Skin of body (tissue), 2 donors: ENCODE measurements around the gene BTK. TPM values are rescaled to one million over a fixed set of nuclear protein-coding genes. Genes with fewer than 3 reads are reported as not detected.

Experiments used
- DNase-seq: peaks from one replicate; lab custom pipeline; 2025; lab: John Stamatoyannopoulos, UW
- total RNA-seq: library from RNA; depleted of rRNA; stranded (reverse); fragments of >200 nt; gene quantifications from one replicate; pipeline ENCODE4 v1.2.3, GENCODE V29; 2014

Gene BTK
- total RNA-seq, 1 donor from 2014 or later, result 8.2 TPM

DNA sequence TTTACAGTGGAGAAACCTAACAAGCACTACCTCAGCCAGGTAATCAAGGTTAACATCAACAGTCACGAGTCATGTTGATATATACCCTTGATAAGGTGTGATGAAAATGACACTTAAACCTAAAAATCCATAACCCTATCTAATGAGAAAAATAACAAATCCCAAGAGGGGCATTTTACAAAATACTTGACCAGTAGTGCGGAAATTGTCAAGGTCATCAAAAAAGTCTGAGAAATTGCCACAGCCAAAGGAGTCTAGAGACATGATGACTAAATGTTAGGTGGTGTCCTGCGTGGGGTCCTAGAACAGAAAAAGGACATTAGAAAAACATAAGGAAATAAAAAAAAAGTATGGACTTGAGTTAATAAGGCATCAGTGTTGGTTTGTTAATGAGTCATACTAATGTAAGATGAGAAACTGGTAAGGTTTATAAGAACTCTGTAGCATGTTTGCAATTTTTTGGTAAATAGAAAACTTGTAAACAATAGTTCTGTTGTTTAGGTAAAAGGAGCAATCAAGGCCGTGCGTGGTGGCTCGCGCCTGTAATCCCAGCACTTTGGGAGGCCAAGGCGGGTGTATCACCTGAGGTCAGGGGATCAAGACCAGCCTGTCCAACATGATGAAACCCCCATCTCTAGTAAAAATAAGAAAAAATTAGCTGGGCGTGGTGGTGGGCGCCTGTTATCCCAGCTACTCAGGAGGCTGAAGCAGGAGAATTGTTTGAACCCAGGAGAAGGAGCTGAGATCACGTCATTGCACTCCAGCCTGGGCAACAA lies 7.7 kb upstream of the BTK start:
- DNase-seq, result no peak

DNA sequence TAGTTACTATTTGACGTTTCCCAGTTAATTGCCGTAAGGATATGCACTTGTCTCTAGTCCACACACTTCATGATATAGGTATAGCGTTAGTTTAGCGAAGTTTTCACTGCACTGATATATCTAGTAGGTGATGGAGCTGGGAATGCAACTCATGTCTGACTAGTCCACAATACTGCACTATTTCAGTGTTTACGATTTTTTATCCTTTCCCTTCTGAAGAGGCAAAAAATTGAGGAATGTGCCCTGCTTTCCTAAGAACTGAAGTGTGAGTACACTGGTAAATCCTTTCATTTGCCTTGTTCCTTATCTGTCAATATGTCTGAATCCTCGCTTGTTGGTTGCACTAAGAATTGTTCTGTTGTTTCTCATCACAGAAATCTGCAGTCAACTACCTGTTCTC lies 5.8 kb upstream of the BTK start:
- DNase-seq, result no peak

DNA sequence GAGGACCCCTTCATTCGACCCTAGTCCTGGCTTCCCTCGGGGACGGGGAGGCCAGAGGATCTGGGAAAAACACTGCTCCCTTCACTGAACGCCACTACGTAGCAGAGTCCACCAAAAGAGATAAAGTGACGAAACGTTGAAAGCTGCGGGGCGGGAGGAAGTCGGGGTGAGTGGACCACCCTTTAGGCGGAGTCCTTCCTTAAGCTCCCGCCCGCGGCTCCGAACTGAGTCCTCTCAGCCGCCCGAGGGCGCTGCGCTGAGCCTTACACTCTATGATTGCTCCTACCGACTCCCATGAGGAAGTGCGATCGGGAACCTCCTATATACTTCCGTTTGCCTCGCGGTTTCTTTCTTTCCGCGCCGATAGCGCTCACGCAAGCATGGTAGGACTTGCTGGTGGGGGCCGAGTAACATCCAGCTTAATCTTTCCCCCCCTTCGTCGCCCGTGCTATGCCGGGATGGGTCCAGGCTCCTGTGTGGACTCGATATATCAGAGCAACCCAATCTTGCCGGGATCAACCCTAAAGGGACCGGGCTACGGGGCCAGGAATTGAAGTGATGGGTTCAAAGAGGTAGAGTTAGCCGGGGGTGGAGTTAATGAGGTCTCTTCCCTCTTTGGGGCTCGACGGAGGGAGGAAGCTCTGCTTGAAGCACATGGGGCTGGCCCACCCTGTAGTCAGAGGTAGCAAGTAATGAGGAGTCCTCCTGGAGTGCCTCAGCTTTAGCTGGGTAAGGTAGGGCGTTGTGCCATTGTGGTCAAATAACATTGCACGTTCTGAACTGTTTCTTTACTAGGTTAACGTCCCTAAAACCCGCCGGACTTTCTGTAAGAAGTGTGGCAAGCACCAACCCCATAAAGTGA lies 4.9 kb upstream of the BTK start, which contains the start of gene RPL36A:
RPL36A (plus strand) TSS at position 348 of the 862 bp plus-strand sequence; CDS start at position 381, 33 bp downstream.
- DNase-seq, result peak; percentile 85

DNA sequence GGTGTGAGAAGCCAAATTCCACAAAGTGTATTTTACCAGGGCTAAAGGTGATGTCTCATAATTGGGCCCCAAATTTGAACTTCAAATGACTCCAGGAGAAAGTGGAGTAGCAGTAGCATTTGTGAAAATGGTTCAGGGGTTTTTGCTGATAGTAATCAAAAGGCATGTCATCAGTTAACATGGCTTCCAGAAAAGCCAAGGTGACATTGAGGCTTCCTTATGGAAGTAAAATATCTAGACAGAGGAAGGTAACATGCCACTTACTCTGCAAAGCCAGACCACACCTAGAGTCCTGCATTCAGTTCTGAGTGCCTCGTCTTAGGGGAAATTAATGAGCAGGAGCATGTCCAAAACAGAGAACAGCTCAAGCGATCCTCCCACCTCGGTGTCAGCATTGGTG lies 2.6 kb upstream of the BTK start:
- DNase-seq, result no peak

DNA sequence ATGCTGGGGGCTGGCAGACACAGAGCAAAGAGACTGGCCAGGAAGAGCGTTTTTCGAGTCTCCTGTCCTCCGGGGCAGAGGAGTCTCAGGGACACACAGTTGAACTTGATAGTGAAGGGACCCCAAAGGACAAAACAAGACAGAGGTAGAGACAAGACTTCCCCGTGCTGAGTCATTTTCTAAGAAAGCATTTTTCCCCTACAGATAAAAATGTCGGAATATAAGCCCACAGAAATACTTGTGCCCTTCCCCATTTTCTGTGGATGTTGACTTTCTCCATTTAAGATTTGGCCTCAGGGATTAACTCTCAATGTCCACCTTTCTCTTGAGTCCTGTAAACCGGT lies 523 bp upstream of the BTK start:
- no peak for DNase-seq

DNA sequence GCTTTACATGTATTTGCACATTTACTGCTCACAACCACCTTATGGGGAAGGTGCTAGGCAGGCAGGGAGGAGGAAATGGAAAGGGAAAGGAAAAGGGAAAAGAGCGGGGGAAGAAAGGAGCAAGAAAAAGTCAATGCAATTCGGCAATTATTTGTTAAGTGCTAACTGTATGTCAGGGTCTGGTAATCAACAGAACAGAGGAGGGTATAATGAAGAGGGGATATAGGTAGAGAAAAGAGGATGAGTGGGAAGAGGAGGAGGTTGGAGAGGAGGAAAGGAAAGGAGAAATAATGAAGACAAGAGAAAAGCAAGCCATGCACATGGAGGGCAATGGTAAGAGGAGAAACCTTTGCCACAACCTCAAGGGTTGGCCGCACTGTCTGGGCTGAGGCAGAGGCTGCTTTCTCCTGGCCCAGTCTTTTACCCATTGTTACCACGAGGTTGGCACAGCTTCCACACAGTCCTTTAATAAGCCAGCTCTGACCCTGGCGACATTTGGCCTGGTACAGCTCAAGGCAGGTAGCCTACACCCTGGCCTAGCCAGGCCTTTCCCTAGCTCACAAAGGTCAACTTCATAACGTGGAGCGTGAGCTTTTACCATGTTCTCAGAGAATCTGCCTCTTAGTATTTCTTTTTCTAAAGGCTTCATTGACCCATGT lies 836 bp downstream of the BTK start:
- DNase-seq, result no peak

DNA sequence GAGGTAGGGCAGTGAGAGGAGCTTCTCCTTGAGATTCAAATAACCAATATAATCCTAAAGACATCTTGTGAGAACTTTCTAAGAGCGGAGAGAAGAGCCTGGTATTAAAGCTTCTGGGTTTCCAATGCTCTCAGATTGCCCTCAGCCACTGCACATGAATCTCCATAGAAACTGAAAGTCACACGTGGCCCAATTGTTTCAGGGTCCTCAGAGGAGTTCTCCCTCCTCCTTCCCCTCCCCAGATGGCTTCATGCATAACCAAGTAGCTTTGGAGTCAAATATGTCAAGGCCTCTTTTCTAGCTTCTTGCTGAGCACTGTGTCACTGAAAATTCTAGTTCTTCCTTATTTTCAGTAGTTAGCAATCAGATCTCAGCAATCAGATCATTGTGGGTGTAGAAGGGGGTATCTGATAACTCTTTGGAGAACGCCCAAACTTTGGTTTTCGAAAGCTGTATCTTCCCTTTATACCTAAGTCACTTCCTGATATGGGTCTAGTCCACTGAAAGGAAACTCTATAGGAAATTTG lies 2.2 kb downstream of the BTK start:
- no peak for DNase-seq

DNA sequence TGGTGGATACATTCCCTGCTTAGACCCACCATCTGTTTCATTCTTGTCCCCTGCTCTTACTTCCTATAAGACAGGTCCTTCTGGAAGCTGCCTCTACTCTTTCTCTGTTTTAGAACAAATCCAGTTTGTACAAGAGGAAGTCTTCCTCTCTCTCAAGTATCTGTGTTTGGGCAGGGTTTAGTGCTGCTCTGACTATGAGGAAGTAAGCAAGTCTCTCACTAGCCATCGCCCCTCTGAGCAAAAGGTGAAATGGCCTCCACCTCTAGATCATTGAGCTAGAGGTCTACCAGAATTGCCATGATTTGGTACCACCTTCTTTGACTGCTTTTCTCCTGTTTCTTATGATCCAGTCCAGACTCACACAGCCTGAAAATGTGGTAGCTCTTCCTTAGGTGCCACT lies 8.4 kb downstream of the BTK start:
- no peak for DNase-seq

DNA sequence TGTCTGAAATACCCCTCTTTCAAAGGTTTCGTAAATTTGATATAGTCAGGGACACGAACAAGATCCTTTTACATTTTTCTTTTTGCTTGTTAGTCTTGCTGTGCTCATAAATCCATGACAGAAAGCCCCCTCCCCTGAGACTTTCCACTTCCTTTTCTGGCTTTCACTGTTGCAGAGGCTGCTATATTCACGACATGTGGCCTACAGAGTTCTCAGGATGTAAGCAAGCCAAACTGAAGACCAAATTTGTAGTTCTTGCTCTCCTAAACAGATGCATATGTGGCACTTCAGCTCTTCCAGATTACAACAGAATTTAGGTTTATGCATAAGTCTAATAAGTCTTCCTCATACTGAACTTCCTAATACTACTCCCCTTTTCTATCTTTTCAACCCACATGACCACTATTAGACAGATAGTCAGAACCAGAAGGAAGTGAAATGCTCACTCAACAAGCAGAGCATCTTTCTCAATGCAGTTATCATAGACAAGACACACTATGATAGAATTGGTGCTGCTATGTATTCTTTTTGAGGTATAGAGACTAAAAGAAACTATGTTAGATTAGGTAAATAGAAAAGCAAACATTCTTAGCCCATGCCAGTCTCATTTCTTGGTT lies 15.0 kb downstream of the BTK start:
- peak; percentile 69 for DNase-seq

DNA sequence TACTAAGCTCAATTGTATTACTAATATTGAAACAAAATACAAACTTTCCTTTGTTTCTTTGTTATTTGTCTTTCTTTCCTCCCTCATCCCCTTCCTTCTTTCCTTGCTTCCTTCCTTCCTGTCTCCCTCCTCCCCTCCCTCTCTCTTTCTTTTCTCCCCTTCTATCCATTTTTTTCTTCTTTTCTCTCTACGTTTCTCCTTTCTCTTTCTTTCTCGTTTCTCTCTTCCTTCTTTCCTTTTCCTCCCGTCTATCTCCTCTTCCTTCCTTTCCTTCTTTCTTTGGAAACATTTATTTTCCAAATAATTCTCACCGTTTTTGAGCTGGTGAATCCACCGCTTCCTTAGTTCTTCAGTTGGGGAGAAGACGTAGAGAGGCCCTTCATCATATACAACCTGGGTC lies 16.3 kb downstream of the BTK start:
- no peak for DNase-seq

DNA sequence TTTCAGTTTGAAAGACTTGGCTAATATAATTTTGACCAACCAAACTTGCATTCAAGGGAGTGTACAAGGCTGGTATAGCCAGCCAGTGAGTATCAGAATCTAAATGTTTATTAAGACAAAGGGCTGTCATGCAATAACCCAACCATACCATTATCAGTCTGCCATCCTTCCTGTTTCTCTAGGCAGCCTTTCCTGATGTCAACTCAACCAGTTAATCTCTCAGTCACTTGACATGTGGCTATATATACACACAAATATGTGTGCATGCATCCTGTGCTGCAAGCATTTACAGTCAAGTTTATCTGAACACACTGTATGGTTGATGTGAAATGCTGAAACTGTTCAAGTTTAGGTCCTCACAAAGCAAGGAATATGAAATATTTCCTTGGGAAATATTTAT lies 17.2 kb downstream of the BTK start:
- DNase-seq, result no peak

DNA sequence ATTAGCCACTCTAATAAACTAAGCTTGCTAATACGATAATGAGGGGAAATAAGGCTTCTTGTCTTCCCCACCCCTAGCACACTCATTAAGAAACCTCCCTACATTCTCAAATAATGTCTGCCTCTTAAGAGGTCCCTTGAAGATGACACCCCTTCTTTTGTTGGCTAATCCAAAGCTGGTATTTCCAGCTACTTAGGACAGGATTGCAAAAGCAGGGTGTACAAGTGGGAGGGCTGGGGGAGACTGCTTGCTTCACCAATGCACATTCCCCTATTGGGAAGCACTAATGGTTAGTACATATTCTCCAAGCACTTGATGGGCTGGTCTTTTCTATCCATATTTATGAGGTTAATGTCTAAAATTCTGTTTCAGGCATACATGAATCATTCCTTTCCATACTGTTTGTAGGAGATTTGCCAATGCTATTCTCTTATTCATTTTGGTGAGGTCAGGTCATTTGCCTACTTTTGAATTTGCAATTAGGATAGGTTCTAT lies 20.6 kb downstream of the BTK start:
- no peak for DNase-seq

DNA sequence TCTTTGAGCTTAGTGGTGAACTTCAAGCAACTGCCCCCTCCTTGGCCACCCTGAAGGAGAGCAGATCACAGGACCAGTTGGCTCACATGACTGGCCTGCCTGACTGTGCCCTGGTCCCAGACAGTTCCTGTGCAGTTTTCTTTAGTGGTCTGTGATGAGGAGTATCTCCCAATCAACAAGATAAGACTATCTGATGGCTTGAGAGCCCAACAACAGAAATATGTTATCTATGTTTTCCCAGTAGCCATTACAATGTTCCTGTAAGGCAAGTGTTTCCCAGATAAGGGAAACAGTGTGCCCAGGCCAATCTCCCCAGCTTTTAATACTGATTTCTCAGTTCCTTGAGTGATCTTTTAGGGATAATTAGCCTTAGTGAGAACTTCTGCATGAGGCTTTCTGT lies 23.2 kb downstream of the BTK start:
- DNase-seq, result no peak

DNA sequence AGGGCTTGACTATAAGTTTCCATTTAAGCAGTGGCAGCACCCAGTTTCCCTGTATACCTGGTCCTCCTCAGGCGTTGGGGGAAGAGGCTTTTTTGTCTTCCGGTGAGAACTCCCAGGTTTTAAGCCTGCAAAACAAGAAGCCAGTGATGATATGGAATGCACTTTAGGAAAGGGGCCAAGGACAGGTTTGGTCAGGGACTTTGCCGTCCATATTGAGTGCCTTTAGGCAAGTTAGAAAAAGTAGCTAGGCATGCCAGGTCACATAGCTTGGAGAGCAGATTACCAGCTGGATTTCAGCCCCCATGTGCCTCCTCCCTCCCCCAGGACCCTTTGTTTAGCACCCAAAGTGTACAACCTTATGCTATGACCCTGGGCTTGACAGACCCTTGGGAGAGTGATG lies 23.9 kb downstream of the BTK start:
- no peak for DNase-seq

DNA sequence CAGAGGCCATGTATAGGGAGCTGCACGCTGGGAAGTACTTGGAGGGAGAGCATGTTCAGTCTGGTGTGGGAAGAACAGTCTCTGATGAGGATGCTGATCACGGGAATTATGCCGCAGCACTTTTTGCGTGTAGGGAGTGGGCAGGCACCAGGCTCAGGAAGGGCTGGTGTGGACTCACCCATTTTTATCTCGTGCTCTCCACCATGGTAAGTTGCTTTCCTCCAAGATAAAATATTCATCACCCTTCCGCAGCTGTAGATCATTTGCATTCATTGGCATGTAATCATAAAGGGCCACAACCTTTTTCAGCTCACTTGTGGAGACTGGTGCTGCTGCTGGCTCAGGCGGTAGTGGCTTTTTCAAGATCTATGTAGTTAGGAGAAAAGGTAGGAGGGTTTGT lies 25.6 kb downstream of the BTK start:
- no peak for DNase-seq

DNA sequence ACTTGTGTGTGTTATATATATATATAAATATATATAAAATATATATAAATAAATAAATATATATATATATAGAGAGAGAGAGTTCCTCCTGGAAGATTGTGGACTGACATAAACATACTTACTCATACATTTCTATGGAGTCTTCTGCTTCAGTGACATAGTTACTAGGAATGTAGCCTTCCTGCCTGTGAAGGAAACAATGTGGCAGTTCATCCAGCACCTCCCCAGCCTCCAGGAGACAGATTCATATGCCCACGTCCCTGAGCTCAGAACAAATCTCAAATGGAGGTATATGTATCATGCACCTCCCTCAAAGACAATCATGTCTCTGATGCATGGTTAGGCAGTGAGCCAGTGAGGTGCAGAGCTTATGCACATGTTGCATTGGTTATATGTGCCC lies 26.0 kb downstream of the BTK start:
- no peak for DNase-seq

DNA sequence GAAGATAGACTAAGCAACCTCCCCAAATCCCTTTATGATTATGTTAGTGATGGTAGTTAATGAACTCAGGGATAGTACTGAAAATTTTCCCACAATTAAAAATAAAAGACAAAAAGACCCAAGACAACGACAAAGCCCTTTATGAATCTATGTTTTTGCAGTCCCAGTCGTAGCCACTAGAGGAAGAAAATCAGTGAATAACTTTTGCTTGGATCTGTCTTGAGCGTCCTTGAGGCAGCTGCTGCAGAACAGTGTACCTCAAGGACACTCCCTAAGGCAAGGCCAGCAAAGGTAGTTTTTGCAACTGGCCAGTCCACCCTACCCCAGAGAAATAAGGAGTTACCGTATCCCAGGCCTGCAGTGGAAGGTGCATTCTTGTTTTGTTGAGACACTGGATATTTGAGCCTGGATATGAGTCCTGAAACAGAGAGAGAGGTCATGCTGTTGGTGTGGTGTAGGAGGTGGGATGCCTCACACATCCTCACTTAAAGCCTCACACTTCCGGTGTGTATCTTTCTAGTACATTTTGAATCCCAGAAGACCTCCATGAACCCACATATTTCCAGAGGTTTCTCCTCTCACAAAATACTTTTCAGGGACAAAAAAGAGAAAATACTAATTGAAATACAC lies 28.7 kb downstream of the BTK start:
- DNase-seq, result no peak

DNA sequence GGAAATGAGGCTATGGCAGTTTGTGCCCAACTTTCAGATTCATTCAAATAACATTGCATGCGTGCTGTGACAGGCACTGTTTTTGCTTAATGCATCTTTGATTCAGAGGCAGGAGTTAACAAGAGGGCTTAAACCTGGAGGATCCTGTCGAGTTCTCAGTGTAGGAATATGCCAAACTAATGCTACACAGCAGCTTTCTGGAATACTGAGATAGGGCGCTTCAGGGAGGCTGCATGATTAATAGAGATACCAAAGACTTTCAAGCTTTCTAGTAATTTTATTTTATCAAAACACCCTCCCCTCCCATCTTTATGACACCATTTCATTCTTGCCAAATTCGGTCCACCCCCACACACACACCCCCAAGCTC lies 36.8 kb downstream of the BTK start:
- DNase-seq, result no peak

DNA sequence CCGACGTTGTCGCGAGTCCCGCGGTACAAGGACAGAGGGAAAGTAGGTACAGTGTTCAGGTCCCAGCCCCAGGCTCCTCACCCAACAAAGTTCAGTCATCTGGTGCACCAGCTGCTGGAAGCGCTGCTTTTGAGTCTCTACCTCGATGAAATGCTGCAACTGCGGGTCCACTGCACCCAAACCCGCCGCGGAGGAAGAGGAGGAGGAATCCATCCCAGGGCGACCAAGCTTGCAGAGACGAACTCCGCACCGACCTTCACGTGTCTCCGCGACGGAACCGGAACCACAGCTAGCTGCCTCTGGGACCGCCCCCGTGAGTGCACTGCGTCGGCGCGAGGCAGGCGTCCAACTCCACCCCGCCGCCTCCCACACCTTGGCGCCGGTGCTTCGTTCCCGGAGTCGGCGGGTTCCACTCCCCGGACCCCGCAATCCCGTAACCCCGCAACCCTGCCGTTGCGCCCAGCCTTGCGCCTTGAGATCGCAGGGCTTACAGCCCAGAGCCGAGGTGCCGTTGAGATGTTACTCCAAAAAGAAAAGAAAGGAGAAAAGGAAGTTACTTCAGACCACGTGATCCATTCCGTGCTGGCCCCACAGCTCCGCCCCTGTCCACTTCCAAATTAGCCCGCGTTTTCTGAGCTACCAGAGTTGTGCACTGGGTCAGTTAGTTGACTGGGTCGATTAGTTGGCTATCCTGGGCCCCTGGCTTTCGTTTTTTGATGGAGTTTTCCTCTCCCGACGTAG lies 37.4 kb downstream of the BTK start, which contains the start of gene TIMM8A:
TIMM8A (minus strand) TSS at position 291 of the 741 bp plus-strand sequence; CDS start at position 213, 78 bp downstream.
- peak; percentile 29 for DNase-seq

DNA sequence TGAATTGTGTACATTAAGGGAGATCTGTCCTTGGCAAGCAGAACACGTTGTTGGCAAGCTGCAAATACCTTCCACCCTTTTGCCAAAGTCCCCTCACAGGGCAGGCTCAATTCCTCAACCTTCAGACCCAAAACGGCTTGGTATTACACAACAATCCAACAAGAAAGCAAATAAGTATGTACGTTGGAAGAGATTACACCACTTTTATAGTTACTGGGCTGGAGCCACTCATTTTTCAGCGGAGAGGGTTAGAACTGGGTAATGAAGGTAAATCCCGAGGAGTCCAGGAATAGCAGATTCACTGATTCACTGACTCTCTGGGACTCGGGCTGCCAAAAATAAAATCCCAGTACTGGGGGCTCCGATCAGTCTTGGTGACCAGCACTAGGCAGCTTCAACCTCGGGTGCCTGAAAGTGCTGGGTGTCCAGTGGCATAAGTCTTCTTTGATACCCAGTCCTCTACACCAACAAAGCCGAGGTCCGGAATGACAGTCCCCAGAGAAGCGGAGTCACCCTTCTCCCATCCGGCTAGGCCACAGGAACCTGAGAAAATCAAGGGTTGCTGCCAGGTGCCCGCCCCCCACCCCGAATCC lies 38.0 kb downstream of the BTK start:
- DNase-seq, result no peak
